GM10266 (cell line): ENCODE measurements around the gene NKX2-3.

Source experiments
- DNase-seq: peaks from one replicate; pipeline ENCODE4 v3.0.0; 2012; ENCODE audit errors: extremely low spot score
- CTCF ChIP-seq: IDR thresholded peaks from 2 replicates; pipeline ENCODE4 v1.5.1; 2012; ENCODE audit warnings: mild to moderate bottlenecking, low read depth; ENCODE audit not compliant: control insufficient read depth, insufficient read depth; ENCODE audit errors: missing control alignments

Gene NKX2-3

GRCh38 chr10:99507265-99507664, 25.5 kb upstream of the NKX2-3 start:
- TF ChIP-seq CTCF, result no peak
- no peak for DNase-seq

- TF ChIP-seq CTCF, result no peak
- DNase-seq, result no peak
These were observed 19.7 kb upstream of the NKX2-3 start for GRCh38 chr10:99513061-99513460.

- no peak for TF ChIP-seq CTCF
- DNase-seq, result no peak
These were observed 13.1 kb upstream of the NKX2-3 start for GRCh38 chr10:99519690-99520039.

- DNase-seq, result no peak
- no peak for TF ChIP-seq CTCF
These were observed 12.5 kb upstream of the NKX2-3 start for GRCh38 chr10:99520040-99520846.

- no peak for DNase-seq
- no peak for TF ChIP-seq CTCF
These were observed 11.6 kb upstream of the NKX2-3 start for GRCh38 chr10:99520847-99521764.

GRCh38 chr10:99521765-99522469, 10.8 kb upstream of the NKX2-3 start:
- TF ChIP-seq CTCF, result no peak
- DNase-seq, result no peak
